Smooth muscle cell (in vitro differentiated cells): ENCODE results near the gene RIMBP2. TPM values are rescaled to one million over a fixed set of nuclear protein-coding genes. Genes with fewer than 3 reads are reported as not detected.

Experiments
- DNase-seq: peaks from one replicate; lab custom pipeline; 2025; ENCODE audit not compliant: unreplicated experiment; lab: John Stamatoyannopoulos, UW
- H2AFZ ChIP-seq: fragments of 200-600 bp; sonication (generic); 2 replicates; pipeline ENCODE4 v1.6.0; 2016; ENCODE audit warnings: antibody characterized with exemption, low read depth, mild to moderate bottlenecking
- H3F3A ChIP-seq: fragments of 200-600 bp; sonication (generic); 2 replicates; pipeline ENCODE4 v1.6.0; 2017; ENCODE audit warnings: antibody characterized with exemption, low read depth
- H3K27ac ChIP-seq: fragments of 200-600 bp; sonication (generic); 2 replicates; pipeline ENCODE4 v1.5.1; 2016; ENCODE audit warnings: low read depth, mild to moderate bottlenecking
- H3K27me3 ChIP-seq: fragments of 200-600 bp; sonication (generic); 2 replicates; pipeline ENCODE4 v1.6.1; 2016; ENCODE audit warnings: low read depth, mild to moderate bottlenecking
- H3K36me3 ChIP-seq: fragments of 200-600 bp; sonication (generic); 2 replicates; pipeline ENCODE4 v1.5.1; 2016; ENCODE audit warnings: low read depth
- H3K4me1 ChIP-seq: fragments of 200-600 bp; sonication (generic); 2 replicates; pipeline ENCODE4 v1.5.1; 2016; ENCODE audit warnings: low read depth
- H3K4me2 ChIP-seq: fragments of 200-600 bp; sonication (generic); 2 replicates; pipeline ENCODE4 v1.6.0; 2016; ENCODE audit warnings: mild to moderate bottlenecking
- H3K4me3 ChIP-seq: fragments of 200-600 bp; sonication (generic); 2 replicates; pipeline ENCODE4 v1.5.1; 2016; ENCODE audit warnings: mild to moderate bottlenecking
- H3K79me2 ChIP-seq: fragments of 200-600 bp; sonication (generic); 2 replicates; pipeline ENCODE4 v1.6.0; 2016; ENCODE audit warnings: low read depth, mild to moderate bottlenecking
- H3K9ac ChIP-seq: fragments of 200-600 bp; sonication (generic); 2 replicates; pipeline ENCODE4 v1.6.0; 2016; ENCODE audit warnings: low read depth
- H3K9me3 ChIP-seq: fragments of 200-600 bp; sonication (generic); replicated peaks from 2 replicates; pipeline ENCODE4 v1.5.1; 2016; ENCODE audit warnings: low read depth
- H4K20me1 ChIP-seq: fragments of 200-600 bp; sonication (generic); 2 replicates; pipeline ENCODE4 v1.6.0; 2016; ENCODE audit warnings: low read depth
- WGBS: methylation state at CpG from one replicate; pipeline ENCODE4 v1.1.7; 2016; ENCODE audit warnings: low lambda C conversion rate; 5-methylcytosine and 5-hydroxymethylcytosine counted together
- polyA plus RNA-seq: library from polyadenylated mRNA; unstranded; fragments of >200 nt; fragmentation: Nextera tagmentation; extraction: Ambion mirVana; gene quantifications from 2 replicates; pipeline ENCODE4 v1.2.1, GENCODE V29; 2016
- total RNA-seq: library from RNA; depleted of rRNA; stranded (reverse); fragments of >200 nt; gene quantifications from 2 replicates; pipeline ENCODE4 v1.2.3, GENCODE V29; 2014
- TF ChIP-seq, protein P1 (sequence below): fragments of 200-600 bp; sonication (generic); IDR thresholded peaks from 2 replicates; pipeline ENCODE4 v1.5.1; 2017; ENCODE audit warnings: borderline replicate concordance, mild to moderate bottlenecking, antibody characterized with exemption; ENCODE audit not compliant: insufficient read depth, poor library complexity, severe bottlenecking

RIMBP2 gene
- total and polyA plus RNA-seq, 2 experiments from 2014 or later, result 2.3 TPM; not detected in 1

DNA sequence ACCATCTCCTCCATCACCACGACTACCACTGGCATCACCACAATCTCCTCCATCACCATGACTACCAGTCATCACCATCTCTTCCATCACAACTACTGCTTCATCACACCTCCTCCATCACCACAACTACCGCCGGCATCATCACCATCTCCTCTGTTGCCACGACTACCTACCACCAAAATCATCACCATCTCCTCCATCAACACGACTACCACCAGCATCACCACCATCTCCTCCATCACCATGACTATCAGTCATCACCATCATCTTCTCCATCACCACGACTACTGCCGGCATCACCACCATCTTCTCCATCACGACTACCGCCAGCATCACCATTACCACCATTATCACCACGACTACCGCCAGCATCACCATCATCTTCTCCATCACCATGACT lies 89.5 kb downstream of the RIMBP2 start:
- Histone ChIP-seq H3K36me3 (no peaks in the 10 kb centered on the region), H3K27ac (no peak overlapping the region), H3K4me3 (no peak overlapping the region), H2AFZ (no peak overlapping the region), H3F3A (no peaks in the 10 kb centered on the region), H4K20me1 (no peaks in the 10 kb centered on the region), H3K4me2 (no peak overlapping the region), H3K9me3 (no peaks in the 10 kb centered on the region), H3K4me1 (no peaks in the 10 kb centered on the region), H3K79me2 (no peaks in the 10 kb centered on the region), H3K9ac (no peak overlapping the region), H3K27me3 (no peaks in the 10 kb centered on the region)
- TF ChIP-seq, protein P1, sequence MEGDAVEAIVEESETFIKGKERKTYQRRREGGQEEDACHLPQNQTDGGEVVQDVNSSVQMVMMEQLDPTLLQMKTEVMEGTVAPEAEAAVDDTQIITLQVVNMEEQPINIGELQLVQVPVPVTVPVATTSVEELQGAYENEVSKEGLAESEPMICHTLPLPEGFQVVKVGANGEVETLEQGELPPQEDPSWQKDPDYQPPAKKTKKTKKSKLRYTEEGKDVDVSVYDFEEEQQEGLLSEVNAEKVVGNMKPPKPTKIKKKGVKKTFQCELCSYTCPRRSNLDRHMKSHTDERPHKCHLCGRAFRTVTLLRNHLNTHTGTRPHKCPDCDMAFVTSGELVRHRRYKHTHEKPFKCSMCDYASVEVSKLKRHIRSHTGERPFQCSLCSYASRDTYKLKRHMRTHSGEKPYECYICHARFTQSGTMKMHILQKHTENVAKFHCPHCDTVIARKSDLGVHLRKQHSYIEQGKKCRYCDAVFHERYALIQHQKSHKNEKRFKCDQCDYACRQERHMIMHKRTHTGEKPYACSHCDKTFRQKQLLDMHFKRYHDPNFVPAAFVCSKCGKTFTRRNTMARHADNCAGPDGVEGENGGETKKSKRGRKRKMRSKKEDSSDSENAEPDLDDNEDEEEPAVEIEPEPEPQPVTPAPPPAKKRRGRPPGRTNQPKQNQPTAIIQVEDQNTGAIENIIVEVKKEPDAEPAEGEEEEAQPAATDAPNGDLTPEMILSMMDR, result no peak
- 88% methylated on average over 11 of the region's 11 CpGs for WGBS
- DNase-seq, result no peak

DNA sequence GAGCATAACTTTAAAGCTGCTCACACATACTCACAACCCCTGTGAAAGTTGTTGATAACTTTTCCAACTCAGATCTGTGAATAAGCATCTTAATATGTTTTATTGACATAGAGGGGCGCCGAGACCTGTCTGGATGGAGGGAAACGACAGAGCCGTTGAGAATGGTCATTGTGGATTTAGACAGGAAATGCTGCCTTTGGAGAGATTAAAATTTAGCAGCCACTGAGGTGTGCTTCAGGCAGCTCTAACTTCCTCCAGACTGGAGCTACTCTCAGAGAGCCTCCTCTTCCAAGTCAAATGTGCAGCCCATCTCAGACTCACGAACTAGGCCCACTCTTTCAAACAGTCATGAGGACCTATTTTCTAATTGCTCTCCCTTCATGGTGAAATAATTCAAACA lies 90.9 kb downstream of the RIMBP2 start:
- Histone ChIP-seq H3K4me3 (no peak overlapping the region), H3K9me3 (no peaks in the 10 kb centered on the region), H3K27me3 (no peaks in the 10 kb centered on the region), H4K20me1 (no peaks in the 10 kb centered on the region), H3K9ac (no peak overlapping the region), H3K79me2 (no peaks in the 10 kb centered on the region), H3K4me1 (no peaks in the 10 kb centered on the region), H2AFZ (no peak overlapping the region), H3K36me3 (no peaks in the 10 kb centered on the region), H3F3A (no peaks in the 10 kb centered on the region), H3K4me2 (no peak overlapping the region), H3K27ac (no peak overlapping the region)
- TF ChIP-seq, protein P1, result no peak
- no peak for DNase-seq
- WGBS, result 71% methylated on average over 5 of the region's 5 CpGs

DNA sequence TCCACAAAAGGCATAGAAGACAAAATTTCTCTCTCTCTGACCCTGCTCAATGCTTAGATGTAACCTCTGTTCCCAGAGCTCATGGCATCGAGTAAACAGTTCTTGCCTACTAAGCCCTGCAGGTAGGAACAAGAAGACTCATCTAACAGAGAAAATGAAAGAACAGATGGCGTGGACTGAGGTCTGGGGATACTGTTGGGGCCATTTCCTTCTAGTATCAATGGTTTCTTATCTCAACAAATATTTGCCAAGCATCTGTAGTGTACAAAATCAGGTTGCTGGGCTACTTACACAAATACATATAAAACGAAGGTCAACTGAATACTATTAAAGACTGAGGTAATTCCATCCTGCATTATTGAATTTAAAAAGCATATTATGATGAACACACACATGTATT lies 93.3 kb downstream of the RIMBP2 start:
- H3K27me3 ChIP-seq, result no peaks in the 10 kb centered on the region
- WGBS, result 84% methylated on average over 3 of the region's 3 CpGs
- no peak overlapping the region for H3K9ac ChIP-seq
- H4K20me1 ChIP-seq, result no peaks in the 10 kb centered on the region
- H3K36me3 ChIP-seq, result no peaks in the 10 kb centered on the region
- no peak overlapping the region for H3K27ac ChIP-seq
- no peak for DNase-seq
- H3K4me3 ChIP-seq, result no peak overlapping the region
- no peaks in the 10 kb centered on the region for H3K4me1 ChIP-seq
- H3K9me3 ChIP-seq, result no peaks in the 10 kb centered on the region
- no peak overlapping the region for H2AFZ ChIP-seq
- TF ChIP-seq, protein P1, result no peak
- no peaks in the 10 kb centered on the region for H3K79me2 ChIP-seq
- no peak overlapping the region for H3K4me2 ChIP-seq
- H3F3A ChIP-seq, result no peaks in the 10 kb centered on the region

DNA sequence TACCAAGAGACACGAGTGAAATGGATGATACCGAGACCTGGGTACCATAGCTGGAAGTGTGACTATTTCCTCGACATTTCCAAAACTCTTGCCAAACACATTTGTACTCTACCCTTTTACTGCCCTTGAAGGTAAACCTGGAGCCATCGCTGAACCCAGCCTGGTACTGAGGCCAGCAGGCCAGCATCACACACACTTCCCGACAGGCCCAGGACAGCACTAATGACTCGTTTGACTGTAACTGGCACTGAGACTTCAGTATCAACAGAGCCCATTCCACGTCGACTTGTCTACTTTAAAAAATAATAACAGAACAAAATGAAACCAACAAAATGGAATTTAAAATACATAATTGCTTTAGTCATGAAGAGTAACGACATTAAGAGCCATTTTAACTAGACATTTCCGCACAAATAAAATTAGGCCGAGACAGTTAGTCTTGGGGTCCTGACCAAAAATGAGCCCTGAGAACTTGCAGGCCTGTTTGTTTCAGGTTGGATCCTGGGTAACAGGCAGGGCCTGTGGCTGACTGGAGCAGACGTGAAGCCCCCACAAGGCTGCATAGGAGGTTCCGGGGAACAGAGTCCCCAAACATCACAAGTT lies 94.3 kb downstream of the RIMBP2 start:
- WGBS, result 90% methylated on average over 13 of the region's 13 CpGs
- Histone ChIP-seq H3K9me3 (no peaks in the 10 kb centered on the region), H3K27me3 (no peaks in the 10 kb centered on the region), H3K4me3 (no peak overlapping the region), H3K9ac (no peak overlapping the region), H2AFZ (no peak overlapping the region), H3K79me2 (no peaks in the 10 kb centered on the region), H3K4me2 (no peak overlapping the region), H4K20me1 (no peaks in the 10 kb centered on the region), H3K36me3 (no peaks in the 10 kb centered on the region), H3F3A (no peaks in the 10 kb centered on the region), H3K27ac (no peak overlapping the region), H3K4me1 (no peaks in the 10 kb centered on the region)
- DNase-seq, result no peak
- TF ChIP-seq, protein P1, result no peak
